ENCODE results near the gene XPR1.
A peak's percentile ranks its signal among the peaks of the same experiment; 100 is the strongest.

The XPR1 gene

DNA sequence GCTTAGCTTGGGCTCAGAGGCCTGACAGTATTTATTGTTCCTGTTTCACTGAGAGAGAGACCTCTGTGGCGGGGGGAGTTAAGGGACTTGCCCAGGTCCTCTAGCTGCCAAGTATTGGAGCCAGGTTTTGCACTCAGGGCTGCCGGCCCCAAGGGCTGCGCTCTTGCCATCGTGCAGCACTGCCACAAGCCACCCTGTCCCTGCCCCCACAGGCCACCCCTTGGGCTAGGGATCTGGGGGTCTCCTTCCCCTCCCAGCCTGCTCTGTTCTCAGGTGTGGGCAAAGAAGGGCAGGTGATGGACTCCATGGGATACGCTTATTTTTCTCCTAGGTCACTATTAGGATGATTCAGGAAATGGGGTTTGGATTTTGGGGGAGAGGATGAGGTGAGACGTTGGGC is 289.6 kb downstream of the XPR1 start:
- no peak for DNase-seq

- no peak for DNase-seq
These were observed 290.2 kb downstream of the XPR1 start for GRCh38 chr1:180921891-180922630.

GRCh38 chr1:180922631-180923015 is 290.8 kb downstream of the XPR1 start:
- DNase-seq: no peak

GRCh38 chr1:180923021-180923841 is 291.4 kb downstream of the XPR1 start:
- DNase-seq: peak; percentile 57

DNA sequence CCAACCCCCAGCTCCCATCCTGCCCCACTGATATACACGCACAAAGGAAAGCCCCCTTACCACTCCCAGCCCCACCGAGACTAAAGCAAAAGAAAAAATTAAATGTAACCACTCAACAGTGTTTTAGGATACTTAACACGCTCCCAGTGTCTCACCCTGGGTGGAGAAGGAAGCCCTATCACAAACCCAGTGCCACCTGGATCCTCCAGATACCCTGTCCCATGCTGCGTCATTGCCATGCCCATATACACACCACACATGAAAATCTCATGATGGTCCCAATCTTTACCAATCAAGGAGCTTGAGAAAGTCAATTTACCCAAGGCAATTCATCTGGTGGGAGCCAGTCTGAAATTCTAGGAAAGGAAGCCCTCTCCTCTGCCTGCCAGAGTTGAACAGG is 292.1 kb downstream of the XPR1 start:
- no peak for DNase-seq

DNA sequence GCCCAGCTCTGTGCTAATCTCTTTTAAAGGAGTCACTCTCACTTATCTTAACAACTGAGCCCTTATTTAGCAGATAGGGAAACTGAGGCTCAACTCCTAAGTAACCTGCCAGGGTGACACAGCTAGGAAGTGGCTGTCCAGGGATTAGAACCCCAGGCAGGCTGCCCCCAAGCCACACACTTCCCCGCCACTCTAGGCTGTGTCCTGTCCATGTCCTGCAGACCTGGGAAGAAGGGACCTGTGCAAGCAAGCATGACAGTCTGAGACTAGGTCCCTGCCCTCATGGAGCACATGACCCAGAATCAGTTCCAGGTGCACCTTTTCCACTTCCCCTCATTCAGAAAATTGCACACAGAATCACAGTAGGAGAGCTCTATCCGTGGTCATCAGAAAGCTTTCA is 293.1 kb downstream of the XPR1 start:
- DNase-seq: no peak

DNA sequence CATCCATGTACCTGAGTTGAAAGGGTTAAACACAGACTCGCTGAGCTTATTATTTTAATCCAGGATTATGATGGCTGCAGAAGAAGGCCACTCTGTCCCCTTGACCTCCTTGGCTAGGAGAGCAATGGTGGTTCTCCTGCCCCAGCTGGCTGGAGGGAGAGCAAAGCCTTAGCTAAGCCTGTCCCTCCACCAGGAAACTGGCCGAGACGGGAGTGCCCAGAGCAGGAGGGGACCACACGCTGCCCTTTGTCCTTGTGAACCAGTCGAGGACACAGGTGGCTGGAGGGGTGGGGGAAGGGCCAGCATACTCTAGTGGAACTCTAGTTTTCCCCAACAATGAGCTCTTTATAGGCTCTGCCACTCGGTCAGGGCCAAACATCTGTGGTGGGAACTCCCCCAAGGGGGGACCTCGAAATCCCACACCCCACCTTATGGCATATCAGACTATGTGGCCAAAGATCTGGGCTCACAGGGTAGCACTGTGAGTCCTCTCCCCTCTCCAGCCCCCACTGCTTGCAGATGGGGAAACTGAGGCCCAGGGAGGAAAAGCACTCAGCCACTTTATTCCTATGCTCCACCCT is 293.7 kb downstream of the XPR1 start:
- DNase-seq: peak; percentile 53

GRCh38 chr1:180926164-180926981 is 294.6 kb downstream of the XPR1 start:
- DNase-seq: peak; percentile 96

DNA sequence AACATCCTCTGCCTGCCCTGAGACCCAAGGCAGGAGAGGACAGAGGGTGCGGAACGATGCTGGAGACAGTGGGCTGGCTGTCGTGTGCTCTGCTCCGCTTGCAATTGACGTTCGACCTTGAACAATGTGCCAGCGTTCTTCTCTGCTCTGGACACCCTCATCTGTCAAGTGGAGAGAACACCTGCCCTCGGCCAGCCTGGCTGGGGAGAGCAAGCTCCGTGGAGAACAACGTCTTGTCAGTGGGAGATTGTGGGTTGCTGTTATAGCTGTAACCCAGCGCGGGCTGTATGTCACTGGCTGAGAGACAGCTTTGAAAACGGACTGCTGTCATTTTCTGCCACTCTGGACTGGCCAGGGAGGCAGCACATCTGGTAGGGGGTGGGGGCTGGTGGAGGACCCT is 295.5 kb downstream of the XPR1 start:
- no peak for DNase-seq

DNA sequence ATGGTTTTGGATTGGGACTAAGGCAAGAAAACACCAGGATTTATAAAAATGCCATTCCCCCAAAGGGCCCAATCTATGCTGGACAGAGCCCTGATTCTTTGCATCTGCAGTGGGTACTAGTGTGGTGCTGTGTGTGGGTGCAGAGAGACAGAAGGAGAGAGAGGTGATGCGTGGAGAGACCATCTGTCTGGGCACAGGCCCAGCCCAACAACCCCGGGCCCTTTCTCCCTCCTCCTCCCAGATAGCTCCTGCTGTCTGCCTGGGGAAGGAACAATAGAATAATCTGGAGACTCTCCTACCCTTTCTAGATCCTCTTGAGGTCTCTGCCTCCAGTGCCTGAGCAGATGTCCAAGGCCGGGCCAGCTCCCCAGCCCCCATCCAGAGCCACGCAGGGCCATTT is 296.0 kb downstream of the XPR1 start:
- DNase-seq: peak; percentile 45

DNA sequence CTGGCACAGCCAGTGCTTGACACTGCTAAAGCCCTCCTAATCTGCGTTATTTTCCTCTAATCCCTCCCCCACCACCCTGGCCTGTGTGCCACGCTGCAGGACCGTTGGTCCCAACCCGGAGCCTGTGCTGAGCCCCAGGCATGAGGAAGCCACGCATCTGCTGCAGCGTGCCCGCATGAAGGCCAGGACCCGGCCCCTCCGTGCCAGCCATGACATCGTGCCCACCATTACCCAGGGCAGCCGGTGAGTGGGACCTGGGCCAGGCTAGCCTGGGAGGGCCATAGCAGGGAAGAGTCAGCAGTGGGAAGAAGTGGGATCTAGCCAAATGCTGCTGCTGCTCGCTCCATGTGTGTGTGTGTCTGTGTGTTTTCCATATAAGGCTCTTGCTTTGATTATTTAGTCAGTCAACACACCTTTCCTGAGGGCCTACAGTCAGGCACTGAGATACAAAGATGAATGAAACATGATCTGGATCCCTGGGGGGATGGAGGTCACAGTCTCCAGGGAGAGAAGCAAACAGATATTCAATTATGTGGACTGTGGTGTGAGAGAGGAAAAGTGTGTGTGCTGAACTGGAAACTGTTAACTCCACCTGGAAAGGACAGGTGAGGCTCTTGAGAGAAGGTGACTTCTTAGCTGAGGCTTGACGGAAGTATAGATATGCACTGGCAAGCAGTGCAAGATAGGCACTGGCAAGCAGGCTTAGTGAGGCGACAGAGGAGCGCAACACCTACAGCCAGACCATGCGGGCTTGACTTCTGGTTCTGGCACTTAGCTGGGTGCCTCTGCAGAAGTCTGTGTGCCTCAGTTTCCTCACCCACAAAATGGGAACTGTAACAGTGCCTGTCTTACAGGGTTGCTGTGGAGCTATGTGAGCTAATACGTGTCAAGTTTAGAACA is 296.8 kb downstream of the XPR1 start:
- DNase-seq: peak; percentile 71

- DNase-seq: no peak
These were observed 297.6 kb downstream of the XPR1 start for GRCh38 chr1:180929389-180929788.

DNA sequence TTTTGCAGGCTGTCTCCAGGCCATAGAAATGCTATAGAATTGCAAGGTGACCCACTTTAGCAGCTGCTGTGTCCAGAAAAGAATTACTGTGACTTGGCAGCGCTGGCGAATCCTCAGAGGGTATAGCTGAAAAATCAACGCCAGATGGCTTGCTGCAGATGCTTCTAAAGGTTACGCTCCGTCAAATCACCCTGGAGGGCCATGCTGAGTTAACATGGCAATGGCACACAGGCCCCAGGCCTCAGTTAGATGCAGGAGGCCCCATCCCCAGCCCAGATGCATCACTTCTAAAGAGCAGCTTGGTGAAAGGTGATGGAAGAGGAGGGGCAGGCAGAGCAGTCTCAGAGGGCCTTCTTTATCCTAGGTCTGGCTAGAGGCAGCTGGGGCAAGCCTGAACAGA is 298.9 kb downstream of the XPR1 start:
- DNase-seq: peak; percentile 64

- DNase-seq: no peak
These were observed 299.7 kb downstream of the XPR1 start for GRCh38 chr1:180931529-180931928.

- no peak for DNase-seq
These were observed 300.6 kb downstream of the XPR1 start for GRCh38 chr1:180932378-180932777.

GRCh38 chr1:180933141-180933540 is 301.3 kb downstream of the XPR1 start:
- DNase-seq: no peak

GRCh38 chr1:180934563-180934962 is 302.7 kb downstream of the XPR1 start:
- no peak for DNase-seq

- no peak for DNase-seq
These were observed 303.7 kb downstream of the XPR1 start for GRCh38 chr1:180935326-180936109.

- DNase-seq: no peak
These were observed 304.5 kb downstream of the XPR1 start for GRCh38 chr1:180936110-180937011.

DNA sequence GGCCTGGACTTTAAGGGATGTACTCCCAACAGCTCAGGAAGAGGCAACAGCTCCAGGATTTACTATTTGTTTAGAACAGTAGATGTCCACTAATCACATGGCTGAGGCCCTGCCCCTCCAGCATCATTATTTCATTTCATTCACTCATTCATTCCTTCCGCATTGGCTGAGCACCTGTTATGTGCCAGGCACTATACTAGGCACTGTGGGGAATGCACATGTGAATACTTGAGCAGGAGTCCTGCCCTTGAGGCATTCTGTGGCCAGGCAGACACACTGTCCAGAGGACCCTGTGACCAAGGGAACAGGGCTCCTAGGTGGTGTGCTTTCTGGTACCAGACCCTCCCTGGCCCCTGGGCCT is 305.2 kb downstream of the XPR1 start:
- DNase-seq: no peak
